Endothelial cell of umbilical vein (primary cell): ENCODE results near the gene ZG16. TPM values are rescaled to one million over a fixed set of nuclear protein-coding genes. Genes with fewer than 3 reads are reported as not detected.

Source experiments
- BruUV-seq: library from RNA; stranded (reverse); fragments of 400-500 nt; replicated peaks from 2 replicates; lab custom pipeline; 2021; lab: Mats Ljungman, UMichigan
- CTCF ChIA-PET: fragments of 300-600, 350-600 bp; sonication (Branson Sonifier 250); formaldehyde crosslinking; loops from one replicate; lab custom pipeline; 2021; ENCODE audit warnings: antibody characterized with exemption, inconsistent platforms; lab: Charles Lee
- POLR2A ChIA-PET: fragments of 300-600, 350-600 bp; sonication (Branson Sonifier 250); formaldehyde crosslinking; loops from one replicate; lab custom pipeline; 2021; ENCODE audit warnings: antibody characterized with exemption, inconsistent platforms; lab: Charles Lee
- DNase-seq: peaks from one replicate; pipeline ENCODE4 v3.0.0-alpha.2; 2011; ENCODE audit warnings: low read depth, low spot score
- FAIRE-seq: peaks from 2 replicates; lab custom pipeline; 2011; peaks lifted over from hg19 to GRCh38; lab: Jason Lieb, UNC
- H2AFZ ChIP-seq: 2 replicates; pipeline ENCODE4 v1.6.0; 2012; ENCODE audit warnings: low read depth, low read length, control low read depth, inconsistent platforms
- H3K27ac ChIP-seq: 2 replicates; pipeline ENCODE4 v1.5.1; 2011; ENCODE audit warnings: low read depth, mild to moderate bottlenecking, control low read depth, low read length, moderate library complexity; ENCODE audit not compliant: insufficient read depth
- H3K27me3 ChIP-seq, 2 experiments: 2 replicates each; pipeline versions ENCODE4 v1.6.0 to v1.6.1; 2011; ENCODE audit warnings: low read length in 2 of 2, mixed read lengths in 1 of 2; ENCODE audit not compliant: control insufficient read depth in 2 of 2, insufficient read depth in 2 of 2
- H3K36me3 ChIP-seq, 2 experiments: 2 replicates in 1 of 2; 3 replicates in 1 of 2; pipeline ENCODE4 v1.5.1; 2011; ENCODE audit warnings: low read length in 2 of 2, mild to moderate bottlenecking in 1 of 2, moderate library complexity in 1 of 2; ENCODE audit not compliant: control insufficient read depth in 2 of 2, insufficient read depth in 2 of 2; ENCODE audit errors: extremely low read depth in 1 of 2
- H3K4me1 ChIP-seq: 3 replicates; pipeline ENCODE4 v1.5.1; 2011; ENCODE audit warnings: mild to moderate bottlenecking, low read length; ENCODE audit not compliant: control insufficient read depth, insufficient read depth; ENCODE audit errors: extremely low read depth
- H3K4me2 ChIP-seq: 2 replicates; pipeline ENCODE4 v1.6.1; 2011; ENCODE audit warnings: low read length, control low read depth, mixed read lengths; ENCODE audit not compliant: insufficient read depth
- H3K4me3 ChIP-seq, 3 experiments: fragments of 200-600 bp in 1 of 3; sonication (generic), shearing (Covaris generic) in 1 of 3; replicated peaks in 1 of 3; 2 replicates each; pipeline ENCODE4 v1.5.1; 2011 to 2016; ENCODE audit warnings: control low read depth in 3 of 3, low read length in 3 of 3, mild to moderate bottlenecking in 2 of 3, inconsistent platforms in 1 of 3, low read depth in 1 of 3, moderate library complexity in 1 of 3; ENCODE audit not compliant: insufficient read depth in 1 of 3
- H3K79me2 ChIP-seq: 2 replicates; pipeline ENCODE4 v1.6.0; 2012; ENCODE audit warnings: low read length, inconsistent platforms; ENCODE audit not compliant: control insufficient read depth, insufficient read depth
- H3K9ac ChIP-seq: replicated peaks from 2 replicates; pipeline ENCODE3; 2011; ENCODE audit warnings: low read length, control low read depth; ENCODE audit not compliant: insufficient read depth; ENCODE audit errors: extremely low read depth
- H3K9me1 ChIP-seq: replicated peaks from 3 replicates; pipeline ENCODE4 v1.6.0; 2011; ENCODE audit warnings: mild to moderate bottlenecking, low read length; ENCODE audit not compliant: control insufficient read depth, insufficient read depth; ENCODE audit errors: extremely low read depth
- H3K9me3 ChIP-seq: replicated peaks from 2 replicates; pipeline ENCODE4 v1.5.1; 2012; ENCODE audit warnings: low read length, inconsistent platforms; ENCODE audit not compliant: control insufficient read depth, insufficient read depth
- H4K20me1 ChIP-seq: replicated peaks from 2 replicates; pipeline ENCODE3; 2011; ENCODE audit warnings: mild to moderate bottlenecking, low read length; ENCODE audit not compliant: control insufficient read depth, insufficient read depth; ENCODE audit errors: extremely low read depth
- CTCF ChIP-seq, 2 donors: IDR thresholded peaks; 1 replicate in 1 of 2; 2 replicates in 1 of 2; pipeline ENCODE4 v1.5.1; 2011; ENCODE audit warnings: low read length in 2 of 2, mild to moderate bottlenecking in 2 of 2, moderate library complexity in 2 of 2, control low read depth in 1 of 2, inconsistent platforms in 1 of 2, low read depth in 1 of 2; ENCODE audit not compliant: insufficient read depth in 1 of 2; ENCODE audit errors: extremely low read depth in 1 of 2
- FOS ChIP-seq: IDR thresholded peaks from 2 replicates; pipeline ENCODE4 v1.6.1; 2011; ENCODE audit warnings: mild to moderate bottlenecking, low read length, moderate library complexity, borderline replicate concordance; ENCODE audit not compliant: insufficient read depth
- JUN ChIP-seq: IDR thresholded peaks from 2 replicates; pipeline ENCODE4 v1.6.1; 2011; ENCODE audit warnings: borderline replicate concordance, low read depth; ENCODE audit not compliant: insufficient read length, insufficient read depth
- MYC ChIP-seq: IDR thresholded peaks from one replicate; pipeline ENCODE4 v1.6.1; 2011; ENCODE audit warnings: mild to moderate bottlenecking, low read depth, low read length
- POLR2A ChIP-seq: IDR thresholded peaks from 2 replicates; pipeline ENCODE4 v1.6.1; 2012; ENCODE audit warnings: low read depth, mild to moderate bottlenecking, control low read depth, low read length
- dilution Hi-C: fragments of 300-500 bp; cut with MboI; formaldehyde crosslinking; loops from one replicate; pipeline ENCODE4 v1.15.0; 2019; ENCODE audit warnings: low sequenced_read_pairs; ENCODE audit not compliant: extremely low pct_ligation_motif_present
- intact Hi-C: fragments of 100-400 bp; cut with micrococcal nuclease; formaldehyde crosslinking; loops from one replicate; pipeline ENCODE4 v1.10.0; 2022
- polyA plus RNA-seq, 4 experiments: library from polyadenylated mRNA; depleted of rRNA in 3 of 4; stranded (reverse) in 3 of 4; unstranded in 1 of 4; fragments of >200 nt; gene quantifications; 2 replicates each; pipeline versions ENCODE4 v1.2.1 to v1.2.3, GENCODE V29; 2011 to 2012; ENCODE audit warnings: missing spikeins in 1 of 4
- total RNA-seq: library from RNA; stranded (reverse); gene quantifications from 2 replicates; pipeline ENCODE4 v1.2.3, GENCODE V29; 2021

Gene ZG16
- total and polyA plus RNA-seq, 2 donors (not counting 3 experiments of a cell fraction or from before 2014, with no cell fraction given), result not detected

GRCh38 chr16:29809031-29809747 is 31.1 kb downstream of the ZG16 start:
- Histone ChIP-seq H3K4me3 (no peak overlapping the region), H3K79me2 (peaks cover 29% of the 10 kb centered on the region)
- no TSS peak for BruUV-seq

More at GRCh38 chr16:29809031-29809747, 31.1 kb downstream of the ZG16 start:
- H3K9me3 ChIP-seq, result no peaks in the 10 kb centered on the region
- no peaks in the 10 kb centered on the region for H4K20me1 ChIP-seq
- no peak overlapping the region for H2AFZ ChIP-seq
- POLR2A ChIA-PET, result no interaction called here
- no peak overlapping the region for H3K27ac ChIP-seq
- H3K4me1 ChIP-seq, result peaks cover 46% of the 10 kb centered on the region
- dilution Hi-C loops (loop anchor here (10.0 kb wide), 1 partner anchor 186 kb away; the partner anchor contains the start of genes HIRIP3 and INO80E), intact Hi-C loops (loop anchor here (5.0 kb wide), 2 partner anchors 107 to 163 kb away; partner anchors contain the start of gene TAOK2)
- no peaks in the 10 kb centered on the region for H3K27me3 ChIP-seq
- DNase-seq, result no peak
- H3K9me1 ChIP-seq, result no peaks in the 10 kb centered on the region
- no peak for FAIRE-seq
- H3K4me2 ChIP-seq, result peak overlapping the region; percentile 71
- no peak overlapping the region for H3K9ac ChIP-seq
- CTCF ChIA-PET, result interaction anchor here (0.7 to 4.0 kb wide), 8 partner anchors 7 to 223 kb away, joined by 3 to 163 read pairs (median 14); partner anchors contain the start of genes PAGR1 and TAOK2
- H3K36me3 ChIP-seq, result peaks cover 0 to 14% of the 10 kb centered on the region in 2 experiments
- TF ChIP-seq CTCF (IDR thresholded peaks at IDR 0.05; ENCODE audit: extremely low read depth in 1 of 2, insufficient read depth in 1 of 2, low read depth in 1 of 2, low read length in 2 of 2), result no peak
- no peak for TF ChIP-seq FOS
- TF ChIP-seq POLR2A, result peak; percentile 19
- no peak for TF ChIP-seq MYC
- no peak for TF ChIP-seq JUN
